Thyroid gland (tissue), 4 donors: ENCODE measurements around the gene STEAP1B. TPM values are rescaled to one million over a fixed set of nuclear protein-coding genes. Genes with fewer than 3 reads are reported as not detected.

ENCODE experiments used
- DNase-seq, 2 donors: peaks; one replicate each; pipeline ENCODE4 v3.0.0-alpha.2; 2019
- H3K27ac ChIP-seq, 3 donors: fragments of 200-600 bp; sonication (generic); 1 replicate in 2 of 3; 2 replicates in 1 of 3; pipeline ENCODE4 v1.5.1; 2016 to 2019; ENCODE audit warnings: mild to moderate bottlenecking in 1 of 3, moderate library complexity in 1 of 3
- H3K27me3 ChIP-seq: fragments of 200-600 bp; sonication (generic); one replicate; pipeline ENCODE4 v1.5.1; 2019
- H3K36me3 ChIP-seq, 2 donors: fragments of 200-600 bp; sonication (generic); one replicate each; pipeline ENCODE4 v1.5.1; 2016 to 2019
- H3K4me1 ChIP-seq, 2 donors: fragments of 200-600 bp; sonication (generic); one replicate each; pipeline ENCODE4 v1.5.1; 2017 to 2019
- H3K4me3 ChIP-seq, 3 donors: fragments of 200-600 bp; sonication (generic); replicated peaks in 1 of 3; 1 replicate in 2 of 3; 2 replicates in 1 of 3; pipeline ENCODE4 v1.5.1; 2016; ENCODE audit warnings: mild to moderate bottlenecking in 1 of 3
- H3K9me3 ChIP-seq: fragments of 200-600 bp; sonication (generic); one replicate; pipeline ENCODE4 v1.5.1; 2017
- POLR2A ChIP-seq, 2 donors: fragments of 450-650 bp; IDR thresholded peaks; one replicate each; pipeline ENCODE4 v1.6.1; 2017; ENCODE audit warnings: antibody characterized with exemption in 2 of 2, mild to moderate bottlenecking in 2 of 2, moderate library complexity in 1 of 2
- WGBS, 2 donors: methylation state at CpG; one replicate each; pipeline ENCODE4 v1.1.5; 2017; 5-methylcytosine and 5-hydroxymethylcytosine counted together
- intact Hi-C: fragments of 100-400 bp; cut with DNase I; formaldehyde crosslinking; loops from one replicate; pipeline ENCODE4 v1.15.1; 2023
- total RNA-seq, 4 donors: library from RNA; depleted of rRNA; stranded (reverse); fragments of >200 nt; gene quantifications; one replicate each; pipeline ENCODE4 v1.2.3, GENCODE V29; 2016
- TF ChIP-seq, protein P1 (sequence below), 6 experiments: fragments of 200-600 bp in 3 of 6; fragments of 450-650 bp in 3 of 6; sonication (generic) in 3 of 6; IDR thresholded peaks; one replicate each; pipeline ENCODE4 v1.5.1; 2016 to 2019; ENCODE audit warnings: antibody characterized with exemption in 6 of 6, mild to moderate bottlenecking in 2 of 6, inconsistent platforms in 1 of 6, moderate library complexity in 1 of 6

Gene STEAP1B
- total RNA-seq, 4 donors from 2014 or later, result 0.33 to 0.40 TPM; not detected in 2

GRCh38 chr7:22418251-22419046 is 81.5 kb downstream of the STEAP1B start:
- Histone ChIP-seq H3K27ac (no peak overlapping the region), H3K4me1 (no peaks in the 10 kb centered on the region), H3K4me3 (no peak overlapping the region), H3K36me3 (no peaks in the 10 kb centered on the region), H3K27me3 (no peaks in the 10 kb centered on the region), H3K9me3 (no peaks in the 10 kb centered on the region)
- no peak for TF ChIP-seq POLR2A (IDR thresholded peaks at IDR 0.05)
- TF ChIP-seq, protein P1, sequence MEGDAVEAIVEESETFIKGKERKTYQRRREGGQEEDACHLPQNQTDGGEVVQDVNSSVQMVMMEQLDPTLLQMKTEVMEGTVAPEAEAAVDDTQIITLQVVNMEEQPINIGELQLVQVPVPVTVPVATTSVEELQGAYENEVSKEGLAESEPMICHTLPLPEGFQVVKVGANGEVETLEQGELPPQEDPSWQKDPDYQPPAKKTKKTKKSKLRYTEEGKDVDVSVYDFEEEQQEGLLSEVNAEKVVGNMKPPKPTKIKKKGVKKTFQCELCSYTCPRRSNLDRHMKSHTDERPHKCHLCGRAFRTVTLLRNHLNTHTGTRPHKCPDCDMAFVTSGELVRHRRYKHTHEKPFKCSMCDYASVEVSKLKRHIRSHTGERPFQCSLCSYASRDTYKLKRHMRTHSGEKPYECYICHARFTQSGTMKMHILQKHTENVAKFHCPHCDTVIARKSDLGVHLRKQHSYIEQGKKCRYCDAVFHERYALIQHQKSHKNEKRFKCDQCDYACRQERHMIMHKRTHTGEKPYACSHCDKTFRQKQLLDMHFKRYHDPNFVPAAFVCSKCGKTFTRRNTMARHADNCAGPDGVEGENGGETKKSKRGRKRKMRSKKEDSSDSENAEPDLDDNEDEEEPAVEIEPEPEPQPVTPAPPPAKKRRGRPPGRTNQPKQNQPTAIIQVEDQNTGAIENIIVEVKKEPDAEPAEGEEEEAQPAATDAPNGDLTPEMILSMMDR (IDR thresholded peaks at IDR 0.05), result no peak
- no peak for DNase-seq
- intact Hi-C loops, result no loop called here
- 80 to 94% methylated on average over 6 of the region's 6 CpGs for WGBS, 2 donors

GRCh38 chr7:22417841-22418240 is 82.1 kb downstream of the STEAP1B start:
- no peak for DNase-seq
- TF ChIP-seq, protein P1 (IDR thresholded peaks at IDR 0.05), result no peak
- TF ChIP-seq POLR2A (IDR thresholded peaks at IDR 0.05), result no peak
- no peaks in the 10 kb centered on the region for H3K36me3 ChIP-seq
- intact Hi-C loops, result no loop called here
- H3K27ac ChIP-seq, result no peak overlapping the region
- no peaks in the 10 kb centered on the region for H3K27me3 ChIP-seq
- no peaks in the 10 kb centered on the region for H3K4me1 ChIP-seq
- H3K9me3 ChIP-seq, result no peaks in the 10 kb centered on the region
- WGBS, 2 donors, result 91 to 93% methylated on average over 5 of the region's 5 CpGs
- H3K4me3 ChIP-seq, result no peak overlapping the region

DNA sequence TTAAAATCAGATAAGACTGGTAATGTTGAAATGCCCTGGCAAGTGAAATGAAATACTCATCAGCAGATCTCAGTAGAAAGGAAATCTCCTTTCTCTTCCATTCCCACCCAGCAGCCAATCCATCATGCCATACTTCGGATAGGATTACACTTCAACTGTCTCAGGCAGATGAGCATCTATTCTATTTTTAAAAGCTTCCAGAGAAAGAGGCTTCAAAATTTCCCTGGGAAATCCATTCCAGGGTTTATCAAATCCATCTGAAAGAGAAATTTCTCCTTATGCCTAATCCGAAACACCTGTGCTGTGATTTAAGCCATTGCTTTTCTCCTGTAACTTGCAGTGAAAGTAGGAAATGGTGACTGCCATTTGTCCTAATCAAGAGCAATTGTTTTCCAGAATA is 82.6 kb downstream of the STEAP1B start:
- WGBS, 2 donors, result 88 to 92% methylated on average over 2 of the region's 2 CpGs
- H3K27me3 ChIP-seq, result no peaks in the 10 kb centered on the region
- no peak for DNase-seq
- no peaks in the 10 kb centered on the region for H3K36me3 ChIP-seq
- intact Hi-C loops, result no loop called here
- no peak for TF ChIP-seq POLR2A (IDR thresholded peaks at IDR 0.05)
- TF ChIP-seq, protein P1 (IDR thresholded peaks at IDR 0.05), result no peak
- H3K27ac ChIP-seq, result no peak overlapping the region
- H3K4me1 ChIP-seq, result no peaks in the 10 kb centered on the region
- no peak overlapping the region for H3K4me3 ChIP-seq
- no peaks in the 10 kb centered on the region for H3K9me3 ChIP-seq

- WGBS, 2 donors, result 89 to 97% methylated on average over 2 of the region's 2 CpGs
- Histone ChIP-seq H3K27me3 (no peaks in the 10 kb centered on the region), H3K36me3 (no peaks in the 10 kb centered on the region), H3K4me3 (no peak overlapping the region), H3K4me1 (no peaks in the 10 kb centered on the region), H3K9me3 (no peaks in the 10 kb centered on the region), H3K27ac (no peak overlapping the region)
- DNase-seq, result no peak
- intact Hi-C loops, result no loop called here
- TF ChIP-seq, protein P1 (IDR thresholded peaks at IDR 0.05), result no peak
- TF ChIP-seq POLR2A (IDR thresholded peaks at IDR 0.05), result no peak
Observed at GRCh38 chr7:22414424-22414823, 85.6 kb downstream of the STEAP1B start.

GRCh38 chr7:22413211-22413610 is 86.8 kb downstream of the STEAP1B start:
- no peak overlapping the region for H3K4me3 ChIP-seq
- intact Hi-C loops, result no loop called here
- WGBS, 2 donors, result 94 to 97% methylated on average over 2 of the region's 2 CpGs
- no peak for DNase-seq
- no peak overlapping the region for H3K27ac ChIP-seq
- H3K27me3 ChIP-seq, result no peaks in the 10 kb centered on the region
- no peaks in the 10 kb centered on the region for H3K36me3 ChIP-seq
- TF ChIP-seq, protein P1 (IDR thresholded peaks at IDR 0.05), result no peak
- no peak for TF ChIP-seq POLR2A (IDR thresholded peaks at IDR 0.05)
- H3K4me1 ChIP-seq, result no peaks in the 10 kb centered on the region
- no peaks in the 10 kb centered on the region for H3K9me3 ChIP-seq
